Measurements from ENCODE around the gene PPP2R2D. TPM values are rescaled to one million over a fixed set of nuclear protein-coding genes. Genes with fewer than 3 reads are reported as not detected.
A peak's percentile ranks its signal among the peaks of the same experiment; 100 is the strongest.

The PPP2R2D gene
- total RNA-seq, 1 experiment from 2014 or later: 35.1 TPM

GRCh38 chr10:131946321-131946751 is 45.5 kb downstream of the PPP2R2D start:
- Histone ChIP-seq H3K79me2 (ENCODE audit: insufficient read depth, low read length) (no peaks in the 10 kb centered on the region), H3K4me2 (ENCODE audit: insufficient read depth, insufficient read length, low read length) (no peak overlapping the region), H4K8ac (replicated peaks; ENCODE audit: insufficient read length, low read depth, low read length) (no peak overlapping the region), H2BK15ac (ENCODE audit: low read depth, low read length) (no peak overlapping the region), H3K23me2 (ENCODE audit: insufficient read length, low read depth, low read length, poor library complexity, severe bottlenecking) (no peaks in the 10 kb centered on the region), H3K14ac (ENCODE audit: insufficient read depth, low read length) (no peak overlapping the region), H3K4ac (ENCODE audit: low read depth, low read length) (no peak overlapping the region), H3T11ph (ENCODE audit: low read length) (no peak overlapping the region), H3K56ac (ENCODE audit: insufficient read length, low read depth, low read length) (no peak overlapping the region), H3K23ac (ENCODE audit: insufficient read length, low read depth, low read length) (no peak overlapping the region), H2BK20ac (ENCODE audit: low read depth, low read length, poor library complexity, severe bottlenecking) (no peak overlapping the region), H2BK12ac (ENCODE audit: insufficient read length, low read depth, low read length) (no peak overlapping the region), H4K91ac (ENCODE audit: insufficient read length, low read depth, low read length) (no peak overlapping the region), H3K27ac (ENCODE audit: insufficient read length, low read depth, low read length) (no peak overlapping the region), H2AK5ac (ENCODE audit: insufficient read length, low read length) (no peak overlapping the region), H3K79me1 (ENCODE audit: insufficient read depth, low read depth, low read length, poor library complexity, severe bottlenecking) (no peaks in the 10 kb centered on the region), H4K20me1 (ENCODE audit: control insufficient read depth, insufficient read depth, insufficient read length) (no peaks in the 10 kb centered on the region), H3K27me3 (ENCODE audit: insufficient read depth, low read length) (no peaks in the 10 kb centered on the region), H2AFZ (ENCODE audit: low read length) (no peak overlapping the region), H2BK5ac (ENCODE audit: insufficient read length, low read length) (no peak overlapping the region), H2BK120ac (ENCODE audit: low read depth, low read length, poor library complexity, severe bottlenecking) (no peak overlapping the region), H3K18ac (ENCODE audit: insufficient read length, low read depth, low read length) (no peak overlapping the region), H3K9ac (ENCODE audit: extremely low read depth, insufficient read length, low read length) (no peak overlapping the region), H4K5ac (ENCODE audit: insufficient read length, low read depth, low read length) (no peak overlapping the region), H3K4me1 (ENCODE audit: insufficient read depth, low read length) (no peaks in the 10 kb centered on the region), H3K9me3 (ENCODE audit: control insufficient read depth, low read depth, low read length) (no peaks in the 10 kb centered on the region)
- TF ChIP-seq CTCF (conservative IDR thresholded peaks at IDR 0.05): no peak
- peak overlapping the region in 1 of 3 experiments; percentile 40; a peak in 2 of 7 replicates for H3K27ac Mint-ChIP-seq
- peaks cover 0 to 5% of the 10 kb centered on the region in 2 experiments; a peak in 3 of 4 replicates for H3K4me1 Mint-ChIP-seq
- no peak for DNase-seq
- H3K4me3 Mint-ChIP-seq: no peak overlapping the region
- H3K9me3 Mint-ChIP-seq: no peaks in the 10 kb centered on the region
- H3K27me3 Mint-ChIP-seq (ENCODE audit: low read depth): no peaks in the 10 kb centered on the region
- peaks cover 54 to 80% (median 78%) of the 10 kb centered on the region in 3 experiments; a peak in 6 of 7 replicates for H3K36me3 Mint-ChIP-seq (ENCODE audit: insufficient read depth in 1 of 3, low read depth in 3 of 3)
- WGBS (ENCODE audit: extremely low coverage, insufficient read length, low lambda C conversion rate): no CpG with 5 or more reads among the region's 14 CpGs
